A673 (cell line): Measurements from ENCODE around the gene CTTNBP2.

Experiments
- CTCF ChIP-seq: fragments of 300-800, 200-600 bp; sonication (generic); conservative IDR thresholded peaks from 2 replicates; pipeline ENCODE4 v1.5.1; 2017; ENCODE audit warnings: low read depth, mild to moderate bottlenecking, antibody characterized with exemption, low read length, moderate library complexity, mixed read lengths
- EZH2 ChIP-seq: fragments of 200-600 bp; sonication (generic); IDR thresholded peaks from 2 replicates; pipeline ENCODE4 v1.6.1; 2017; ENCODE audit warnings: borderline replicate concordance, low read depth, mild to moderate bottlenecking, mixed read lengths, antibody characterized with exemption, low read length; ENCODE audit not compliant: poor library complexity, severe bottlenecking

GRCh38 chr7:117803476-117803875 lies 69.8 kb downstream of the CTTNBP2 start:
- TF ChIP-seq CTCF (no peak), EZH2 (no peak)
